H1 (cell line): ENCODE results near the gene HTN1.
"Not testable (repeated sequence)": the region's sequence is repeated elsewhere in the genome, so short reads cannot be mapped to it uniquely, and the experiment has no call there.

Experiments
- BACH1 ChIP-seq: IDR thresholded peaks from 2 replicates; pipeline ENCODE4 v1.6.1; 2012; ENCODE audit warnings: low read length, improper control_type of control experiment
- BRCA1 ChIP-seq: IDR thresholded peaks from 2 replicates; pipeline ENCODE4 v1.6.1; 2012; ENCODE audit warnings: low read depth, low read length, improper control_type of control experiment
- EZH2 ChIP-seq: fragments of 200-600 bp; sonication (generic); IDR thresholded peaks from 2 replicates; pipeline ENCODE4 v1.7.1; 2012; ENCODE audit warnings: low read depth, mild to moderate bottlenecking, moderate library complexity, low read length, inconsistent platforms; ENCODE audit not compliant: severe bottlenecking
- KDM5A ChIP-seq: fragments of 200-600 bp; IDR thresholded peaks from 2 replicates; pipeline ENCODE4 v1.7.1; 2012; ENCODE audit warnings: mild to moderate bottlenecking, low read length, inconsistent platforms, mixed read lengths
- NANOG ChIP-seq: IDR thresholded peaks from 2 replicates; pipeline ENCODE4 v1.6.1; 2011; ENCODE audit warnings: low read length, low read depth, mild to moderate bottlenecking, inconsistent platforms; ENCODE audit not compliant: insufficient read depth, poor library complexity, severe bottlenecking
- POLR2A ChIP-seq, 2 experiments: IDR thresholded peaks; 1 replicate in 1 of 2; 2 replicates in 1 of 2; pipeline ENCODE4 v1.6.1; 2011; ENCODE audit warnings: low read depth in 2 of 2, low read length in 2 of 2, mild to moderate bottlenecking in 2 of 2; ENCODE audit errors: control extremely low read depth in 1 of 2
- RFX5 ChIP-seq: IDR thresholded peaks from 2 replicates; pipeline ENCODE4 v1.6.1; 2011; ENCODE audit warnings: low read depth, low read length, improper control_type of control experiment, borderline replicate concordance
- TBP ChIP-seq: IDR thresholded peaks from 2 replicates; pipeline ENCODE4 v1.6.1; 2011; ENCODE audit warnings: low read depth, low read length, improper control_type of control experiment
- YY1 ChIP-seq: IDR thresholded peaks from 2 replicates; pipeline ENCODE4 v1.6.1; 2011; ENCODE audit warnings: low read depth, mild to moderate bottlenecking, low read length
- TF ChIP-seq, protein P1 (sequence below): IDR thresholded peaks from 2 replicates; pipeline ENCODE4 v1.6.1; 2012; ENCODE audit warnings: inconsistent platforms
- TF ChIP-seq, protein P2 (sequence below), 3 experiments: IDR thresholded peaks; 1 replicate in 2 of 3; 2 replicates in 1 of 3; pipeline versions ENCODE4 v1.5.1 to v1.6.1; 2011; ENCODE audit warnings: low read length in 3 of 3, mild to moderate bottlenecking in 3 of 3, inconsistent platforms in 2 of 3, low read depth in 1 of 3, moderate library complexity in 1 of 3; ENCODE audit not compliant: insufficient read depth in 1 of 3; ENCODE audit errors: control extremely low read depth in 1 of 3

DNA sequence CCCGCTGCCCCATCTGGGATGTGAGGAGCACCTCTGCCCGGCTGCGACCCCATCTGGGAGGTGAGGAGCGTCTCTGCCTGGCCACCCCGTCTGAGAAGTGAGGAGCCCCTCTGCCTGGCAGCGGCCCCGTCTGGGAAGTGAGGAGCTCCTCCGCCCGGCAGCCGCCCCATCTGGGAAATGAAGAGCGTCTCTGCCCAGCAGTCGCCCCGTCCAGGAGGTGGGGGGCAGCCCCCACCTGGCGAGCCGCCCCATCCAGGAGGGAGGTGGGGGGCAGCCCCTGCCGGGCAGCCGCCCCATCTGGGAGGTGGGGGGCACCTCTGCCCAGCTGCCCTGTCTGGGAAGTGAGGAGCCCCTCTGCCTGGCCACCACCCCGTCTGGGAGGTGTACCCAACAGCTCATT, 12.7 kb upstream of the HTN1 start:
- TF ChIP-seq, protein P1, sequence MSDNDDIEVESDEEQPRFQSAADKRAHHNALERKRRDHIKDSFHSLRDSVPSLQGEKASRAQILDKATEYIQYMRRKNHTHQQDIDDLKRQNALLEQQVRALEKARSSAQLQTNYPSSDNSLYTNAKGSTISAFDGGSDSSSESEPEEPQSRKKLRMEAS: not testable (repeated sequence)
- TF ChIP-seq, protein P2, sequence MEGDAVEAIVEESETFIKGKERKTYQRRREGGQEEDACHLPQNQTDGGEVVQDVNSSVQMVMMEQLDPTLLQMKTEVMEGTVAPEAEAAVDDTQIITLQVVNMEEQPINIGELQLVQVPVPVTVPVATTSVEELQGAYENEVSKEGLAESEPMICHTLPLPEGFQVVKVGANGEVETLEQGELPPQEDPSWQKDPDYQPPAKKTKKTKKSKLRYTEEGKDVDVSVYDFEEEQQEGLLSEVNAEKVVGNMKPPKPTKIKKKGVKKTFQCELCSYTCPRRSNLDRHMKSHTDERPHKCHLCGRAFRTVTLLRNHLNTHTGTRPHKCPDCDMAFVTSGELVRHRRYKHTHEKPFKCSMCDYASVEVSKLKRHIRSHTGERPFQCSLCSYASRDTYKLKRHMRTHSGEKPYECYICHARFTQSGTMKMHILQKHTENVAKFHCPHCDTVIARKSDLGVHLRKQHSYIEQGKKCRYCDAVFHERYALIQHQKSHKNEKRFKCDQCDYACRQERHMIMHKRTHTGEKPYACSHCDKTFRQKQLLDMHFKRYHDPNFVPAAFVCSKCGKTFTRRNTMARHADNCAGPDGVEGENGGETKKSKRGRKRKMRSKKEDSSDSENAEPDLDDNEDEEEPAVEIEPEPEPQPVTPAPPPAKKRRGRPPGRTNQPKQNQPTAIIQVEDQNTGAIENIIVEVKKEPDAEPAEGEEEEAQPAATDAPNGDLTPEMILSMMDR (IDR thresholded peaks at IDR 0.05; ENCODE audit: control extremely low read depth in 1 of 3, insufficient read depth in 1 of 3, low read depth in 1 of 3, low read length in 3 of 3): not testable (repeated sequence)
- TF ChIP-seq POLR2A (IDR thresholded peaks at IDR 0.05; ENCODE audit: control extremely low read depth in 1 of 2, low read depth in 2 of 2, low read length in 2 of 2); EZH2; RFX5; TBP; BACH1; NANOG; KDM5A; BRCA1; YY1: not testable (repeated sequence)
